Smooth muscle cell of bladder (primary cell): ENCODE data around the gene ABCD3. TPM values are rescaled to one million over a fixed set of nuclear protein-coding genes. Genes with fewer than 3 reads are reported as not detected.

ENCODE experiments used
- total RNA-seq: library from RNA; depleted of rRNA; stranded (reverse); fragments of >200 nt; gene quantifications from 2 replicates; pipeline ENCODE4 v1.2.3, GENCODE V29; 2014

ABCD3 gene
- 40.8 and 52.3 TPM in 2 replicates for total RNA-seq

DNA sequence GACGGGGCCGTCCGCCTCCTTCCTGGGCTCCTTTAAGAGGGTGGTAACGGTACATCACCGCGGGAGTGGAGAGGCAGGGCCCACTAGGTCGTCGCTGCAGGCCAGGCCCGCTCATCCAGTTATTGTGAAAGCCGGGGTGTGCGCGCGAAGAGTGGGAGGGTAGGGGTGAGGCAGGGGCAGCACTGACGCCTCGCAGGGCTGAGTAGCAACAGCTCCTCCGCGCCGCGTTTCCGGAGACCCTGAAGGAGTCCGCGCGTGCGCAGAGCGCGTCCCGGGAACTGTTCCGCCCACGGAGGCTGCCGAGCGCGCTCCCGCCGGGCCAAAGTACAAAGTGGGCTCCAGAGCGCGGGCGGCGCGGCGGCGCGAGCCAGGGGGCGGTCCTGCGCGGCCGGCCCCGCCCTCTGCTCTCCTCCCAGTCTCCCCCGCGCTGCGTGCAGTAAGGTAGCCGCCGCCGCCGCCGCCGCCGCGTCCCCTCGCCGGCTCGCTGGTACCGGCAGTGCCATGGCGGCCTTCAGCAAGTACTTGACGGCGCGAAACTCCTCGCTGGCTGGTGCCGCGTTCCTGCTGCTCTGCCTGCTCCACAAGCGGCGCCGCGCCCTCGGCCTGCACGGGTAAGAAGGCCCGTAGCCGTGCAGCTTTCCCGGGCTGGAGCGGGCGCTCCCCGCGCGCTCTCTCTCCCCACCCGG is at the start of gene ABCD3:
ABCD3 (plus strand) TSS at position 412 of the 686 bp plus-strand sequence; CDS start at position 502, 90 bp downstream.

DNA sequence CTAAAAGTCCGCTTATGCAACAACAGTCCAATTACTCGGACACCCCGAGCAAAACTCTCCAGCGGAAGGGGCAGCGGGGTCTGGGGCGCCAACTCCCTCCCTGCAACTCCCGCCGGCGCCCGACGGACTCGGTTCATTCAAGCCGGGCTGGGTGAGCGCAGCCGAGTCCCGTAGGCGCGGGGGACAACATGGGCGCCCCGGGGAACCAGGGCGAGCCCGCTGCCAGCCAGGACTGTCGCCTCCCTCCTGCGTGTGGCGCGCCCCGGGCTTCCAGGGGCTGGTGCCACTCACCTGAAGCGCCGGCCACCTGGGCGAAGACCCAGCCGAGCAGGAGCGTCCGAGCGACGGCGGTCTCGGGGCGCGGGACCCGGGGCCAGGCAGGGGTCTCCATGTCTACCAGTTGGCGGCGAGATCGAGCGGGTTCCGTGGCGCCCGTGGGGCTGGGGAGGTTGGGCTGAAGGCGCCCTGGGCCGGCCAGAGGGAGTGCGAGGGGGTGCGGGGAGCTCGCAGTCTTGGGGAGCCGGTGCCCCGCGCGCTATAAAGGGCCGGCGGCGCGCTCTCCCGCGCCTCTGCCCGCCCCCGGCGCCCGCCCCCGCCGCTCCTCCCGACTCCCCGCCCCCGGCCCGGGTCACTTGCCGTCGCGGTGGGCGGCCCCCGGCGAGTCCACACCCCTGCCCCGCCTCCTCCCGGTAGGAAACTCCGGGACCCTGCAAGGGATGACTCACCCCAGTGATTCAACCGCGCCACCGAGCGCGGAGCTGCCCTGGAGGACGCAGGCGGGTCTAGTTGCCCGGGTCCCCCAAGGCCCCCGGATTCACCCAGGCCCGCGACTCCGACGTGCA is 123.3 kb downstream of the ABCD3 start, which contains the start of gene F3:
F3 (minus strand) TSS at position 514 of the 842 bp plus-strand sequence; CDS start at position 391, 123 bp downstream.

Other genes with a start within 250 kb of the ABCD3 start
- gene ARHGAP29, start 180.8 kb upstream of the ABCD3 start, total RNA-seq: 15.6 and 22.6 TPM in 2 replicates
- gene F3, start 123.4 kb downstream of the ABCD3 start, total RNA-seq: 59.4 and 223 TPM in 2 replicates